Ovary (tissue), 9 donors: ENCODE measurements around the gene BPTF. TPM values are rescaled to one million over a fixed set of nuclear protein-coding genes. Genes with fewer than 3 reads are reported as not detected.
"Not testable (repeated sequence)": the region's sequence is repeated elsewhere in the genome, so short reads cannot be mapped to it uniquely, and the experiment has no call there.

Experiments used
- DNase-seq, 5 donors: peaks; one replicate each; pipeline ENCODE4 v3.0.0-alpha.2; 2019 to 2020
- H3K27ac ChIP-seq, 2 donors: fragments of 200-600 bp; one replicate each; pipeline versions ENCODE4 v1.5.1 to v1.8.0; 2019 to 2022
- H3K27me3 ChIP-seq: fragments of 200-600 bp; one replicate; pipeline ENCODE4 v1.8.0; 2022
- H3K36me3 ChIP-seq: fragments of 200-600 bp; sonication (generic); one replicate; pipeline ENCODE4 v1.5.1; 2019
- H3K4me1 ChIP-seq: one replicate; pipeline ENCODE4 v1.8.1; 2013; ENCODE audit warnings: mild to moderate bottlenecking, moderate library complexity; ENCODE audit not compliant: insufficient read depth
- H3K4me3 ChIP-seq: fragments of 200-600 bp; sonication (generic); one replicate; pipeline ENCODE4 v1.5.1; 2017
- H3K9me3 ChIP-seq, 2 donors: fragments of 200-600 bp in 1 of 2; sonication (generic) in 1 of 2; one replicate each; pipeline versions ENCODE4 v1.5.1 to v1.8.1; 2013 to 2019; ENCODE audit warnings: mild to moderate bottlenecking in 1 of 2, moderate library complexity in 1 of 2
- EP300 ChIP-seq: sonication (generic); formaldehyde crosslinking; IDR thresholded peaks from one replicate; pipeline ENCODE4 v1.6.1; 2017; ENCODE audit warnings: antibody characterized with exemption
- POLR2A ChIP-seq: fragments of 450-650 bp; IDR thresholded peaks from one replicate; pipeline ENCODE4 v1.6.1; 2017; ENCODE audit warnings: antibody characterized with exemption, mild to moderate bottlenecking, moderate library complexity
- WGBS, 3 donors: extraction: QIAGEN DNeasy Blood & Tissue Kit in 1 of 3; methylation state at CpG; one replicate each; pipeline versions ENCODE4 v1.1.5 to v1.1.7; 2013 to 2017; 5-methylcytosine and 5-hydroxymethylcytosine counted together
- intact Hi-C, 4 donors: fragments of 100-400 bp; cut with DNase I; formaldehyde crosslinking; loops; one replicate each; pipeline versions ENCODE4 v1.11.0 to v1.15.1; 2022 to 2023
- polyA plus RNA-seq, 2 donors: library from polyadenylated mRNA; stranded (reverse); fragments of 200-250 nt in 1 of 2; fragments of 350-450 nt in 1 of 2; fragmentation: Illumina TruSeq in 1 of 2; extraction: RNeasy Lipid Tissue Mini Kit (QIAGEN cat#74804) in 1 of 2; gene quantifications; one replicate each; pipeline ENCODE4 v1.2.3, GENCODE V29; 2013 to 2014
- total RNA-seq, 7 donors: library from RNA; depleted of rRNA in 2 of 7; stranded (reverse); fragments of >200 nt in 2 of 7; fragmentation: NEBNext Ultra II Directional in 3 of 7; extraction: Animal tissue kit (Norgen Biotek cat#: 25700) in 3 of 7; gene quantifications; one replicate each; pipeline versions ENCODE4 v1.1.0 to v1.2.4, GENCODE V29; 2016 to 2023
- TF ChIP-seq, protein P1 (sequence below), 3 donors: fragments of 450-650 bp in 2 of 3; fragments of 200-600 bp in 1 of 3; IDR thresholded peaks; one replicate each; pipeline versions ENCODE4 v1.5.1 to v1.8.0; 2016 to 2022; ENCODE audit warnings: antibody characterized with exemption in 3 of 3, mild to moderate bottlenecking in 1 of 3
- donor health status: DM: no; HTN: no; CAD: no; lungs with moderate emphysema.
- donor health status: DM: no; HTN: no; CAD: no.
- donor health status: Bipolar disorder and iron deficiency.
- donor health status: DM: yes; HTN: yes; CAD: no.
- donor health status: DM: no; HTN: no; CAD: no.
- donor health status: DM: yes; HTN: yes; CAD: no.

Gene BPTF
- total and polyA plus RNA-seq, 9 donors, result 28.5 to 120 (median 91.7) TPM

DNA sequence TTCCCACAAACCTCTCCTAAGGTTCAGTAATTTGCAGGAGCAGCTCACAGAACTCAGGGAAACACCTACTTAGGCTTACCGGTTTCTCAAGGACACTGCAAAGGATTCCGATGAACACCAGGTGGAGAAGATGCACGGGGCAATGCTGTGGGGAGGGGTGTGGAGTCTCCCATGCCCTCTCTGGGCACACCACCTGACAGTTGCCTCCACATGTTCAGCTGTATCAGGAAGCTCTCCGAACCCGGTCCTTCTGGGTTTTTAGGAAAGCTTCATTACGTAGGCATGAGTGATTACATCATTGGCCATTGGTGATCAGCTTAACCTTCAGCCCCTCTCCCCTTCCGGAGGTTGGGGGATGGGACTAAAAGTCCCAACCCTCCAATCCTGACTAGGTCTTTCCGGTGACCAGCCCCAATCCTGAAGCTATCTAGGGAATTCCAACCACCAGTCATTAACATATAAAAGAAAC is 149.3 kb downstream of the BPTF start:
- Histone ChIP-seq H3K9me3 (no peaks in the 10 kb centered on the region), H3K36me3 (no peaks in the 10 kb centered on the region), H3K4me1 (no peaks in the 10 kb centered on the region), H3K27me3 (no peaks in the 10 kb centered on the region), H3K4me3 (no peak overlapping the region), H3K27ac (no peak overlapping the region)
- intact Hi-C loops, result no loop called here
- no peak for DNase-seq
- TF ChIP-seq, protein P1, sequence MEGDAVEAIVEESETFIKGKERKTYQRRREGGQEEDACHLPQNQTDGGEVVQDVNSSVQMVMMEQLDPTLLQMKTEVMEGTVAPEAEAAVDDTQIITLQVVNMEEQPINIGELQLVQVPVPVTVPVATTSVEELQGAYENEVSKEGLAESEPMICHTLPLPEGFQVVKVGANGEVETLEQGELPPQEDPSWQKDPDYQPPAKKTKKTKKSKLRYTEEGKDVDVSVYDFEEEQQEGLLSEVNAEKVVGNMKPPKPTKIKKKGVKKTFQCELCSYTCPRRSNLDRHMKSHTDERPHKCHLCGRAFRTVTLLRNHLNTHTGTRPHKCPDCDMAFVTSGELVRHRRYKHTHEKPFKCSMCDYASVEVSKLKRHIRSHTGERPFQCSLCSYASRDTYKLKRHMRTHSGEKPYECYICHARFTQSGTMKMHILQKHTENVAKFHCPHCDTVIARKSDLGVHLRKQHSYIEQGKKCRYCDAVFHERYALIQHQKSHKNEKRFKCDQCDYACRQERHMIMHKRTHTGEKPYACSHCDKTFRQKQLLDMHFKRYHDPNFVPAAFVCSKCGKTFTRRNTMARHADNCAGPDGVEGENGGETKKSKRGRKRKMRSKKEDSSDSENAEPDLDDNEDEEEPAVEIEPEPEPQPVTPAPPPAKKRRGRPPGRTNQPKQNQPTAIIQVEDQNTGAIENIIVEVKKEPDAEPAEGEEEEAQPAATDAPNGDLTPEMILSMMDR (IDR thresholded peaks at IDR 0.05), result no peak
- TF ChIP-seq POLR2A (no peak), EP300 (no peak)
- 58 to 65% (median 64%) methylated on average over 8 of the region's 8 CpGs for WGBS, 3 donors

DNA sequence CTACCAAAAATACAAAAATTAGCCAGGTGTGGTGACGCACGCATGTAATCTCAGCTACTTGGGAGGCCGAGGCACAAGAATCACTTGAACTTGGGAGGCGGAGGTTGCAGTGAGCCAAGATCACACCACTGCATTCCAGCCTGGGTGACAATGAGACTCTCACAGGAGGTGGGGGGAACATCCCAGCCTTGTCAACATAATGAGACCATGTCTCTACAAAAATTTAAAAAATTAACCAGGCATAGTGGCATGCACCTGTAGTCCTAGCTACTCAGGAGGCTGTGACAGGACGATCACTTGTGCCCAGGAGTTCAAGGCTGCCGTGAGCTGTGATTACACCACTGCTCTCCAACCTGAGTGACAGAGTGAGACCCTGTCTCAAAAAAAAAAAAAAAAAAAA is 151.0 kb downstream of the BPTF start:
- H3K4me1 ChIP-seq, DNase-seq, H3K36me3 ChIP-seq, H3K27me3 ChIP-seq, H3K27ac ChIP-seq, H3K4me3 ChIP-seq, intact Hi-C loops, H3K9me3 ChIP-seq: not testable (repeated sequence)
- WGBS, 3 donors, result 93 to 94% (median 93%) methylated on average over 6 of the region's 6 CpGs

DNA sequence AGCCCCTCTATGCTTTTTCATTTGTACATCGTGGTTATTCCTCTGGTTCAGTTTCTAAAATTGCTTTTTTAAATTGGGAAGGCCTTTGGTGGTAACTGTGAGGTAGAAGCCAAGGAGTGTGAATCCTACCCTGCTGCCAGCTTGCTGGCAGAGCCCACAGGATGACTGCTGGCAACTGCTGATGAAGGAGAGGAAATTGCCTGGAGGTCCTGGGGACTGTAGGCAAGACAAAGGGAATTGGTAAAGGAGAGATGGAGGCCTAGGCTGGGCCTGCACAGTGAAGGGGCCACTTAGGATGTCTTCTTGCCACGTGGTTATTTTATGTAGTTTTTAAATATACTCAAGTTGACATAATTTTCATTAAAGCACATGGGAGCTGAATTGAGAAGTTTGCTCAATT is 155.2 kb downstream of the BPTF start:
- H3K27me3 ChIP-seq, result no peaks in the 10 kb centered on the region
- no peaks in the 10 kb centered on the region for H3K9me3 ChIP-seq
- no peak for TF ChIP-seq EP300
- TF ChIP-seq, protein P1 (IDR thresholded peaks at IDR 0.05), result no peak
- TF ChIP-seq POLR2A, result no peak
- H3K4me3 ChIP-seq, result no peak overlapping the region
- WGBS, 3 donors, result 90 to 95% (median 95%) methylated on average over 2 of the region's 2 CpGs
- intact Hi-C loops, result no loop called here
- H3K4me1 ChIP-seq, result no peaks in the 10 kb centered on the region
- H3K36me3 ChIP-seq, result no peaks in the 10 kb centered on the region
- DNase-seq, result no peak
- no peak overlapping the region for H3K27ac ChIP-seq

DNA sequence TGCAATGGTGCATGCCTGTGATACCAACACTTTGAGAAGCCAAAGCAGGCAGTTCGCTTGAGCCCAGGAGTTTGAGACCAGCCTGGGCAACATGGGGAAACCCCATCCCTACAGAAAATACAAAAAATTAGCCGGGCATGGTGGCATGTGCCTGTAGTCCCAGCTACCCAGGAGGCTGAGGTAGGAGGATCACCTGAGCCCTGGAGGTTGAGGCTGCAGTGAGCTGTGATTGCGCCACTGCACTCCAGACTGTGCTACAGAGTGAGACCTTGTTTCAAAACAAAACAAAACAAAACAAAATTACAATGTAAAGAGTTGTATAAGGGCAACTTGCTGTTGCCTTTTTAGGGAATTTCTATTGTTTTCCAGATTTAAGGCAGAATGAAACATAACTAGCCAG is 155.6 kb downstream of the BPTF start:
- H3K4me1 ChIP-seq, H3K36me3 ChIP-seq, DNase-seq, H3K27ac ChIP-seq, intact Hi-C loops, H3K27me3 ChIP-seq, H3K4me3 ChIP-seq, H3K9me3 ChIP-seq: not testable (repeated sequence)
- 65 to 66% (median 65%) methylated on average over 3 of the region's 3 CpGs for WGBS, 3 donors

DNA sequence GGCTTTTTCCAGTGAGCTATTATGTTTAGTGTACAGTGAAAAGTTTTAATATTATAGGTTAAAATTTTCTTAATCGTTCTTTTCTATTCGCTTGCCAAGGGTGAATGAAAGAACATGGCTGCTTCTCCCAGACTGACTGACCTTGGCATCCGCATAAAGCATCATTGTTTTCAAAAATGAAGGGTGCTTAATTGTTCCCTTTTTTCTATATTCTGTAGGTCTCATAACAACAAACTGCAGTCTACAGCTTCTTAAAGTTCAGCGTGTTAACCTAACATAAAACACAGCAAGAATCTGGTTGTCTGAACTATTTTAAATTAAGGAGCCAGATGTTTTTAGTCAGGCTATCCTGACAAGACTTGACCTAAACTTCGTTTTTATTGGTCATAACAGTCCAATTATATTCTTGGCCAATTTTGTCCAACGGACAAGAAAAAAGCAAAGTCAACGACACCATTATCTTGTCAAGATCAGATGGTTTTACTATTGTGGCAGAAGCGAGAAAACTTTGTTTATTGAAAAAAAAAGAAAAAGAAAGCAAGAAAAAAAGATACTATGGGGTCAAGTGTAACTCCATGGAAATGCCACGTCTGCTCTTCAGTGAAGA is 156.8 kb downstream of the BPTF start:
- no peak for DNase-seq
- Histone ChIP-seq H3K27ac (no peak overlapping the region), H3K4me1 (no peaks in the 10 kb centered on the region), H3K36me3 (no peaks in the 10 kb centered on the region), H3K4me3 (no peak overlapping the region), H3K27me3 (no peaks in the 10 kb centered on the region), H3K9me3 (no peaks in the 10 kb centered on the region)
- 20 to 30% (median 22%) methylated on average over 9 of the region's 9 CpGs for WGBS, 3 donors
- TF ChIP-seq POLR2A, result no peak
- TF ChIP-seq, protein P1 (IDR thresholded peaks at IDR 0.05), result no peak
- no peak for TF ChIP-seq EP300
- intact Hi-C loops, result no loop called here
